Neural progenitor cell (in vitro differentiated cells): Measurements from ENCODE around the gene NOS3. TPM values are rescaled to one million over a fixed set of nuclear protein-coding genes. Genes with fewer than 3 reads are reported as not detected.

Experiments
- DNase-seq: peaks from one replicate; pipeline ENCODE4 v3.0.0-alpha.2; 2016; ENCODE audit warnings: low spot score
- H2AFZ ChIP-seq: fragments of 200-600 bp; sonication (generic); replicated peaks from 2 replicates; pipeline ENCODE4 v1.6.1; 2016; ENCODE audit warnings: antibody characterized with exemption
- H3F3A ChIP-seq: fragments of 200-600 bp; sonication (generic); 2 replicates; pipeline ENCODE4 v1.6.1; 2016; ENCODE audit warnings: antibody characterized with exemption, low read depth
- H3K27ac ChIP-seq: fragments of 200-600 bp; sonication (generic); 2 replicates; pipeline ENCODE4 v1.5.1; 2016; ENCODE audit warnings: mild to moderate bottlenecking
- H3K27me3 ChIP-seq: fragments of 200-600 bp; sonication (generic); 2 replicates; pipeline ENCODE4 v1.6.1; 2016; ENCODE audit warnings: mild to moderate bottlenecking, moderate library complexity
- H3K36me3 ChIP-seq: fragments of 200-600 bp; sonication (generic); 2 replicates; pipeline ENCODE4 v1.5.1; 2016
- H3K4me1 ChIP-seq: fragments of 200-600 bp; sonication (generic); 2 replicates; pipeline ENCODE4 v1.6.1; 2016; ENCODE audit warnings: mixed run types
- H3K4me2 ChIP-seq: fragments of 200-600 bp; sonication (generic); 2 replicates; pipeline ENCODE4 v1.6.1; 2016
- H3K4me3 ChIP-seq: fragments of 200-600 bp; sonication (generic); 2 replicates; pipeline ENCODE4 v1.5.1; 2016
- H3K79me2 ChIP-seq: fragments of 200-600 bp; sonication (generic); 2 replicates; pipeline ENCODE4 v1.6.1; 2016; ENCODE audit warnings: low read depth
- H3K9ac ChIP-seq: fragments of 200-600 bp; sonication (generic); 2 replicates; pipeline ENCODE4 v1.6.1; 2016
- H3K9me3 ChIP-seq: fragments of 200-600 bp; sonication (generic); 2 replicates; pipeline ENCODE4 v1.5.1; 2016; ENCODE audit warnings: low read depth
- H4K20me1 ChIP-seq: fragments of 200-600 bp; sonication (generic); 2 replicates; pipeline ENCODE4 v1.6.1; 2016; ENCODE audit warnings: low read depth
- H3K27ac Mint-ChIP-seq: 3 replicates; pipeline ENCODE4 v1.8.0; 2021; ENCODE audit warnings: mixed read lengths
- H3K27me3 Mint-ChIP-seq: 2 replicates; pipeline ENCODE4 v1.8.0; 2022; ENCODE audit warnings: low read depth, mild to moderate bottlenecking, inconsistent platforms, moderate library complexity, mixed read lengths; ENCODE audit not compliant: insufficient read depth
- H3K36me3 Mint-ChIP-seq: 3 replicates; pipeline ENCODE4 v1.8.0; 2021; ENCODE audit warnings: mixed read lengths
- H3K4me1 Mint-ChIP-seq: 3 replicates; pipeline ENCODE4 v1.8.0; 2021; ENCODE audit warnings: mixed read lengths
- H3K4me3 Mint-ChIP-seq: 3 replicates; pipeline ENCODE4 v1.8.0; 2021; ENCODE audit warnings: mild to moderate bottlenecking, moderate library complexity, mixed read lengths
- H3K9me3 Mint-ChIP-seq: 3 replicates; pipeline ENCODE4 v1.8.0; 2020; ENCODE audit warnings: mixed read lengths
- CTCF ChIP-seq: fragments of 200-600 bp; sonication (generic); IDR thresholded peaks from 2 replicates; pipeline ENCODE4 v1.5.1; 2017; ENCODE audit warnings: antibody characterized with exemption, mild to moderate bottlenecking
- EZH2 ChIP-seq: fragments of 200-600 bp; sonication (generic); IDR thresholded peaks from 2 replicates; pipeline ENCODE4 v1.6.1; 2017; ENCODE audit warnings: antibody characterized with exemption, mild to moderate bottlenecking, moderate library complexity
- EZH2phosphoT487 ChIP-seq: fragments of 200-600 bp; sonication (generic); IDR thresholded peaks from 2 replicates; pipeline ENCODE4 v1.6.1; 2017; ENCODE audit warnings: antibody characterized with exemption
- total RNA-seq: library from RNA; depleted of rRNA; stranded (reverse); fragments of >200 nt; gene quantifications from 2 replicates; pipeline ENCODE4 v1.2.3, GENCODE V29; 2015; ENCODE audit warnings: low replicate concordance

The NOS3 gene
- total RNA-seq, 1 donor from 2014 or later, result 1.3 TPM

DNA sequence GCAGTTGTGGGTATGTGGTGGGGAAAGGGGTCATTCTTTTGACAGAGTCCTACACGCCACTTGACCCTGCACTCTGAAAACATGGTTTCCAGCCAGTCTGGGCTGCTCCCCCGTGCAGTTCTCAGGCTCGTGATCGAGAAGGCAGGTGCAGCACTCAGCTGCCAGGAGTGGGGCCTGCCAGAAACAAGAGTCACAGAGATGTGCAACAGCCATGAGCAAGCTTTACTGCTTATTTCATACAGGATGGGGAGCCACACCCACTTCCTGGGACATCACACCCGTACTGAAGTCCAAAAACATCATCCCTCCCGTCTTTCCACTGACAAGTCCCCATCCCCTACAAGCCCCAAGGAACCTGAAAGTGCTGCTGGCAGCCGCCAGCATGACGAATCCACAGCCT lies 24.1 kb downstream of the NOS3 start:
- peaks cover 39% of the 10 kb centered on the region for H3F3A ChIP-seq
- H3K27me3 Mint-ChIP-seq, result peaks cover 11% of the 10 kb centered on the region
- peak overlapping the region; percentile 23 for H3K27ac Mint-ChIP-seq
- no peak overlapping the region for H3K4me3 Mint-ChIP-seq
- H3K9me3 Mint-ChIP-seq, result no peaks in the 10 kb centered on the region
- no peaks in the 10 kb centered on the region for H4K20me1 ChIP-seq
- peaks cover 60% of the 10 kb centered on the region for H3K4me1 Mint-ChIP-seq
- H3K9me3 ChIP-seq, result no peaks in the 10 kb centered on the region
- no peaks in the 10 kb centered on the region for H3K36me3 ChIP-seq
- no peak overlapping the region for H3K4me3 ChIP-seq
- no peak overlapping the region for H2AFZ ChIP-seq
- DNase-seq, result no peak
- peaks cover 39% of the 10 kb centered on the region for H3K4me1 ChIP-seq
- H3K79me2 ChIP-seq, result no peaks in the 10 kb centered on the region
- no peak overlapping the region for H3K27ac ChIP-seq
- no peak for TF ChIP-seq EZH2phosphoT487
- no peak for TF ChIP-seq CTCF
- no peak for TF ChIP-seq EZH2
- H3K9ac ChIP-seq, result no peak overlapping the region
- no peak overlapping the region for H3K4me2 ChIP-seq
- H3K27me3 ChIP-seq, result peaks cover 53% of the 10 kb centered on the region
- peaks cover 10% of the 10 kb centered on the region for H3K36me3 Mint-ChIP-seq

- no peaks in the 10 kb centered on the region for H4K20me1 ChIP-seq
- H3K9ac ChIP-seq, result no peak overlapping the region
- H3K9me3 ChIP-seq, result no peaks in the 10 kb centered on the region
- H3K27ac ChIP-seq, result no peak overlapping the region
- no peak overlapping the region for H3K27ac Mint-ChIP-seq
- peaks cover 47% of the 10 kb centered on the region for H3F3A ChIP-seq
- H3K4me1 Mint-ChIP-seq, result peaks cover 61% of the 10 kb centered on the region
- peaks cover 10% of the 10 kb centered on the region for H3K36me3 Mint-ChIP-seq
- TF ChIP-seq EZH2phosphoT487 (no peak), CTCF (no peak), EZH2 (no peak)
- peaks cover 54% of the 10 kb centered on the region for H3K27me3 ChIP-seq
- H3K79me2 ChIP-seq, result no peaks in the 10 kb centered on the region
- H2AFZ ChIP-seq, result no peak overlapping the region
- no peak overlapping the region for H3K4me3 Mint-ChIP-seq
- no peaks in the 10 kb centered on the region for H3K36me3 ChIP-seq
- no peak for DNase-seq
- H3K9me3 Mint-ChIP-seq, result no peaks in the 10 kb centered on the region
- H3K4me1 ChIP-seq, result peaks cover 39% of the 10 kb centered on the region
- no peak overlapping the region for H3K4me3 ChIP-seq
- H3K27me3 Mint-ChIP-seq, result peaks cover 13% of the 10 kb centered on the region
- no peak overlapping the region for H3K4me2 ChIP-seq
Observed at GRCh38 chr7:151015967-151016366, 25.1 kb downstream of the NOS3 start.

GRCh38 chr7:151016505-151016904 lies 25.7 kb downstream of the NOS3 start:
- TF ChIP-seq EZH2phosphoT487, result no peak
- no peak for TF ChIP-seq CTCF
- TF ChIP-seq EZH2, result no peak
- H3K36me3 ChIP-seq, result no peaks in the 10 kb centered on the region
- no peak overlapping the region for H3K4me3 ChIP-seq
- no peak for DNase-seq
- no peaks in the 10 kb centered on the region for H3K79me2 ChIP-seq
- Mint-ChIP-seq H3K27me3 (peaks cover 11% of the 10 kb centered on the region), H3K36me3 (peaks cover 10% of the 10 kb centered on the region), H3K9me3 (no peaks in the 10 kb centered on the region), H3K4me3 (no peak overlapping the region), H3K27ac (no peak overlapping the region), H3K4me1 (peaks cover 65% of the 10 kb centered on the region)
- peaks cover 49% of the 10 kb centered on the region for H3F3A ChIP-seq
- H3K9me3 ChIP-seq, result no peaks in the 10 kb centered on the region
- H3K9ac ChIP-seq, result no peak overlapping the region
- no peaks in the 10 kb centered on the region for H4K20me1 ChIP-seq
- H3K4me1 ChIP-seq, result peaks cover 41% of the 10 kb centered on the region
- no peak overlapping the region for H2AFZ ChIP-seq
- no peak overlapping the region for H3K27ac ChIP-seq
- H3K4me2 ChIP-seq, result no peak overlapping the region
- H3K27me3 ChIP-seq, result peaks cover 54% of the 10 kb centered on the region
